ENCODE measurements around the gene APCDD1L.

DNA sequence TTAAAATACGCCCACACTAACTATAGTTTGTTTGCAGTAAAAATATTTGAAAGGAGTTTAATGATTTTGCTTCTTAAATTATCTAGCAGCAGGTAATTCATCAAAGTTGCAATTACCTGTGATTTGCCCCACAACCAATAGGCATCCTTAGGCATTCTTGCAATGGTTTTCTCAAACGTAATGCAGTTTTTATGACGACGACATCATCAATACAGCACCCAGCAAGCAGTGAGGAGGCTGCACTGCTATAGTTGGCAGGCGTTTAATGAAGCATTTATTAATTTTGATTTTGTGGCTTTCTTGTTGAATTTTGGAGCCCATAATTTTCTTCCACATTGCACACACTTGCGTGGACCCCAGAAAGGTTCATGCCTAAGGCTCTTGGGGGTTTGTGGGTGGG is 28.1 kb upstream of the APCDD1L start:
- no peak for TF ChIP-seq POLR2AphosphoS5 (IDR thresholded peaks at IDR 0.05; ENCODE audit: borderline replicate concordance, low read depth, low read length)
- no peak for TF ChIP-seq EZH2 (IDR thresholded peaks at IDR 0.05)
- TF ChIP-seq FOXP2 (optimal IDR thresholded peaks at IDR 0.05; ENCODE audit: control extremely low read depth, extremely low read length, insufficient read depth): no peak
